Activated CD4-positive, alpha-beta T cell treated with anti-CD3 and anti-CD28 coated beads, Interleukin-2, amount 50 U/mL, for 48 hours (primary cell): ENCODE results near the gene ADAMTSL1.

ENCODE experiments used
- DNase-seq, 2 experiments: peaks; one replicate each; pipeline ENCODE4 v3.0.0-alpha.2; 2020

Gene ADAMTSL1

GRCh38 chr9:18707489-18708205, 233.7 kb downstream of the ADAMTSL1 start:
- DNase-seq, result no peak

- no peak for DNase-seq
Measured at GRCh38 chr9:18708429-18708828, 234.5 kb downstream of the ADAMTSL1 start.

- DNase-seq, result no peak
Measured at GRCh38 chr9:18710065-18710464, 236.1 kb downstream of the ADAMTSL1 start.

GRCh38 chr9:18717759-18718158, 243.8 kb downstream of the ADAMTSL1 start:
- DNase-seq, result no peak

GRCh38 chr9:18718393-18718792, 244.4 kb downstream of the ADAMTSL1 start:
- DNase-seq, result no peak

- DNase-seq, result no peak
Measured at GRCh38 chr9:18718932-18719331, 245.0 kb downstream of the ADAMTSL1 start.

GRCh38 chr9:18720691-18721090, 246.7 kb downstream of the ADAMTSL1 start:
- DNase-seq, result no peak

- DNase-seq, result no peak
Measured at GRCh38 chr9:18721267-18721994, 247.5 kb downstream of the ADAMTSL1 start.

- DNase-seq, result no peak
Measured at GRCh38 chr9:18721995-18722310, 248.0 kb downstream of the ADAMTSL1 start.

- DNase-seq, result no peak
Measured at GRCh38 chr9:18722882-18723281, 248.9 kb downstream of the ADAMTSL1 start.

- no peak for DNase-seq
Measured at GRCh38 chr9:18723366-18723765, 249.4 kb downstream of the ADAMTSL1 start.

GRCh38 chr9:18726546-18726945, 252.6 kb downstream of the ADAMTSL1 start:
- DNase-seq, result no peak

- no peak for DNase-seq
Measured at GRCh38 chr9:18727904-18728303, 254.0 kb downstream of the ADAMTSL1 start.

GRCh38 chr9:18728642-18729041, 254.7 kb downstream of the ADAMTSL1 start:
- no peak for DNase-seq

GRCh38 chr9:18730241-18730640, 256.3 kb downstream of the ADAMTSL1 start:
- DNase-seq, result no peak

GRCh38 chr9:18739127-18739526, 265.2 kb downstream of the ADAMTSL1 start:
- no peak for DNase-seq

- no peak for DNase-seq
Measured at GRCh38 chr9:18739641-18740318, 265.8 kb downstream of the ADAMTSL1 start.

- DNase-seq, result no peak
Measured at GRCh38 chr9:18741359-18741758, 267.4 kb downstream of the ADAMTSL1 start.

GRCh38 chr9:18741945-18742344, 268.0 kb downstream of the ADAMTSL1 start:
- DNase-seq, result no peak

- DNase-seq, result no peak
Measured at GRCh38 chr9:18743421-18743820, 269.5 kb downstream of the ADAMTSL1 start.

GRCh38 chr9:18743971-18744370, 270.0 kb downstream of the ADAMTSL1 start:
- DNase-seq, result no peak

GRCh38 chr9:18745710-18746109, 271.8 kb downstream of the ADAMTSL1 start:
- DNase-seq, result no peak

GRCh38 chr9:18746631-18747030, 272.7 kb downstream of the ADAMTSL1 start:
- no peak for DNase-seq

- DNase-seq, result no peak
Measured at GRCh38 chr9:18747595-18747994, 273.6 kb downstream of the ADAMTSL1 start.
